Astrocyte of the spinal cord (primary cell): ENCODE measurements around the gene TENM3.

ENCODE experiments used
- DNase-seq: peaks from one replicate; pipeline ENCODE4 v3.0.0; 2011; ENCODE audit warnings: low read depth, low spot score
- H3K4me3 ChIP-seq: 2 replicates; pipeline ENCODE4 v1.5.1; 2011; ENCODE audit warnings: low read depth, mild to moderate bottlenecking, low read length, moderate library complexity
- in situ Hi-C: cut with HindIII; loops from 2 replicates; pipeline ENCODE4 v1.10.0; 2017; ENCODE audit warnings: low sequenced_read_pairs
- TF ChIP-seq, protein P1 (sequence below): IDR thresholded peaks from 2 replicates; pipeline ENCODE4 v1.5.1; 2012; ENCODE audit warnings: low read depth, mild to moderate bottlenecking, low read length, inconsistent platforms

Gene TENM3

DNA sequence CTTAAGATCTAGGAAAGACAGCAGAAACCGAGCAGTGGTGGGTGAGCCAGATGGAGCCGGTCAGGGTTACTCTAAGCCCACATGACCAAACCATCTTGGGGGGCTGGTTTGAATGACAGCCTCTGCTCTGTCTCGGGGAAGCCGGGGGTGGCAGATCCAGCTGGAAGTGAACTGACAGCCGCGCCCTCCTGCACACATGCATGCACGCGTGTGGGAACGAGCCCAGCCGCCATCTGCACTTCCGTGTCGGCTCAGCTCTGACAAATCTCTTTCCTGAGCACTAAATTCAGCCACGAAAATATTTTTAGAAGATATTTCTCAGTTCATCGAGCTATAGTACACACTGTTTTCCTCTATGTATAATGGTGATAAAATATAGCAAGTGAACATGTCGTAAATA is 558.4 kb downstream of the TENM3 start:
- in situ Hi-C loops: no loop called here
- TF ChIP-seq, protein P1, sequence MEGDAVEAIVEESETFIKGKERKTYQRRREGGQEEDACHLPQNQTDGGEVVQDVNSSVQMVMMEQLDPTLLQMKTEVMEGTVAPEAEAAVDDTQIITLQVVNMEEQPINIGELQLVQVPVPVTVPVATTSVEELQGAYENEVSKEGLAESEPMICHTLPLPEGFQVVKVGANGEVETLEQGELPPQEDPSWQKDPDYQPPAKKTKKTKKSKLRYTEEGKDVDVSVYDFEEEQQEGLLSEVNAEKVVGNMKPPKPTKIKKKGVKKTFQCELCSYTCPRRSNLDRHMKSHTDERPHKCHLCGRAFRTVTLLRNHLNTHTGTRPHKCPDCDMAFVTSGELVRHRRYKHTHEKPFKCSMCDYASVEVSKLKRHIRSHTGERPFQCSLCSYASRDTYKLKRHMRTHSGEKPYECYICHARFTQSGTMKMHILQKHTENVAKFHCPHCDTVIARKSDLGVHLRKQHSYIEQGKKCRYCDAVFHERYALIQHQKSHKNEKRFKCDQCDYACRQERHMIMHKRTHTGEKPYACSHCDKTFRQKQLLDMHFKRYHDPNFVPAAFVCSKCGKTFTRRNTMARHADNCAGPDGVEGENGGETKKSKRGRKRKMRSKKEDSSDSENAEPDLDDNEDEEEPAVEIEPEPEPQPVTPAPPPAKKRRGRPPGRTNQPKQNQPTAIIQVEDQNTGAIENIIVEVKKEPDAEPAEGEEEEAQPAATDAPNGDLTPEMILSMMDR: no peak
- H3K4me3 ChIP-seq: no peak overlapping the region
- no peak for DNase-seq

DNA sequence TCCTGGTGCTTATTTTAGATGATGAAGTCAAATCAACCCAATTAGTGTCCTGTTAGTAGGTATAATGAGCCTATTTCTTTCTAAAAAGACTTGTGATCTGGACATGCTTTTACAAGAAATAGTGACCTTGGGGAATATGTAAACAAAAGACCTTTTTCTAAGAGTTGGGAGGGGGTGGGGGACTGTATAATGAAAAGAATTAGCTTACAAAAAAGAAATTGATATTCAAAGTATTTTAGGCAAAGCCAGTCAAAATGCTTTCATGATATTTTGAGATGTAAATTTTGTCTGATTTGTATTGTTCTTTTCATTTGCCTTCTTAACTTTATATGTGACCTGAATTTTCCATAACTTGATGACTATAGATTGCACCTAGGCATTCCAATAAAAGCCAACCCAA is 559.4 kb downstream of the TENM3 start:
- TF ChIP-seq, protein P1: no peak
- no peak for DNase-seq
- in situ Hi-C loops: no loop called here
- H3K4me3 ChIP-seq: no peak overlapping the region

DNA sequence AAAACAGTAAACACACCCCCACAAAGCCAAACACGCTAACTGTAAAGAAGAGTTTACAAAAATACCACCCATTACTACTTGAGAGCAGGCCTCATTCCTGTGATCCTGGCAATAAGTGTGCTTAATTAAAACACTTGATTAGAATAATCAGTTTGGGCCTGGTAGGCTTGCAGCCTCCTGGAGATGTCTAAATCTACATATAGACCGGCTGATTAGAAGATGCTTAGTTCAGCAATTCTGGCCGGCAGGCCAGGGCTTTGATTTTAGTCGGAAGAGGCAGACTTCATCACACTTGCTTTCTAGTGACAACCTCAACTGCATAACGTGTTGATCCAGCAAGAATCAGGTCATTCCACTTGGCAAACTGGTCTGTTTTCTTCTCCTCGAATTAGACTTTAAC is 560.0 kb downstream of the TENM3 start:
- no peak for DNase-seq
- no peak overlapping the region for H3K4me3 ChIP-seq
- in situ Hi-C loops: no loop called here
- TF ChIP-seq, protein P1: no peak

DNA sequence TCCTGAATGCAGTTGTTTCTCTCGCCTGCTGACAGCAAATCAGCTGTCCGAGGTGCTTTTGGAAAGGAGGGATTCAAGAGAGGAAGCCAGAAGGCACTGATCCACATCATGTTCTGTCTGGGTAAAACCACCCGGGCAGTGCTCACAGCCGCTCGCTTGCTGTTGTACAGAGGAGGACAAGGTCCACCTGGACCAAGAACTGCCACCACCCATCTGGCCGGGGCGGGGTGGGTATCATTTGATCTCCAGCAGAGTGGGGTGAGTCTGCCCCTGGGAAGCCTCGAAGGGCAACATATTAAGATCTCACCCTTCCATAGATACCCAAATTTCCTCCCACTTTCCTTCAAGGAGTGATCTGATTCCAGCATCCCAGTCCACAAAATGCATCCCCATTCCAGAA is 560.9 kb downstream of the TENM3 start:
- no peak for DNase-seq
- in situ Hi-C loops: no loop called here
- TF ChIP-seq, protein P1: no peak
- no peak overlapping the region for H3K4me3 ChIP-seq

DNA sequence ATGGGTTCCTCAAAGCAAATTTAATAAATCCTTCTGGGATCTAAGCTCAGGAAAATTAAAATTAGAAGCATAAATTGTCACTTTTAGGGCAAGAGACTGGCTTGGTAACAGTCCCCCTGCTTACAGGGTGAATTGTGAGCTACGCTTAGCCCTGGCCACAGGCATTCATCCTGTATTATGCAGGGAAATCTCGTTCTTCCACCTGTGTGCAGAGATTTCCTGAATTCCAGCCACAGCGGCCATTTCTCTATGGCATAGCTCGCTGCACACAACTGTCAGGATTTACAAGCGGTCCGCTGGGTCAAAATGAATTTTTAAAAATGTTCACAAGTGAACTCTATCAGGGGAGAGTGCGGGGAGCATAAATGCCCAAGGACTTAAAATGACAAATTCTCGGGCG is 562.1 kb downstream of the TENM3 start:
- TF ChIP-seq, protein P1: no peak
- DNase-seq: no peak
- H3K4me3 ChIP-seq: no peak overlapping the region
- in situ Hi-C loops: no loop called here

DNA sequence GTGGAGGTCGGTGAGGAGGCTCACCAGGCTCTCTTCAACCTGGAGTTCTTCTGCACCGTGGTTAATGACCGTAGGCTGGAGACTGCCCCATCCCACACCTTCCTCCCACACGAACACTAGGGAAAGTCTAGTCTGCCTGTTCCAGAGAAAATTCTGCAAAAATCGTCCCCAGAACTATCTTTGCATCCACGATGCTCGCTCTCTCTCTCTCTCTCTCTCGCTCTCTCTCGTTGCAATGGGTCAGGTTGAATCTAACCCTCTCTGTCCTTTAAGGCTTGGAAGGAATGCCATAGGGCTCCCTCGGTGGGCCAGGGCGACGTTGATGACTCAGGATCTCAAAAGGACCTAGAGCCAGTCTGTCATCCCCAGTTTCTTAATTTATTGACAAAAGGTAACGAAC is 562.5 kb downstream of the TENM3 start:
- DNase-seq: no peak
- in situ Hi-C loops: no loop called here
- TF ChIP-seq, protein P1: no peak
- H3K4me3 ChIP-seq: no peak overlapping the region
